Measurements from ENCODE around the gene AHRR.

DNA sequence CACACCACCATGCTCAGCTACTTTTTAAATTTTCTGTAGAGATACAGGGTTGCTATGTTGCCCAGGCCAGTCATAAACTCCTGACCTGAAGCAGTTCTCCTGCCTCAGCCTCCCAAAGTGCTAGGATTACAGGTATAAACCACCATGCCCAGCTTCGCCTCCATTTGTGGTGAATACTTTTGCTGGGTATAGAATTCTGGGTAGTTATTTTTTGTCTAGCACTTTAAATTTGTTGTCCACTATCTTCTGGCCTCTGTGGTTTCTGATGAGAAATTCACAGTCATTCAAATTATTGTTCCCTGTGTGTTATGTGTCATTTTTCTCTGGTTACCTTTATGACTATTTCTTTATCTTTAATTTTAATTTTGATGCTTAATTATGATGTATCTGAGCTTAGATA lies 63.8 kb downstream of the AHRR start:
- TF ChIP-seq, protein P1, sequence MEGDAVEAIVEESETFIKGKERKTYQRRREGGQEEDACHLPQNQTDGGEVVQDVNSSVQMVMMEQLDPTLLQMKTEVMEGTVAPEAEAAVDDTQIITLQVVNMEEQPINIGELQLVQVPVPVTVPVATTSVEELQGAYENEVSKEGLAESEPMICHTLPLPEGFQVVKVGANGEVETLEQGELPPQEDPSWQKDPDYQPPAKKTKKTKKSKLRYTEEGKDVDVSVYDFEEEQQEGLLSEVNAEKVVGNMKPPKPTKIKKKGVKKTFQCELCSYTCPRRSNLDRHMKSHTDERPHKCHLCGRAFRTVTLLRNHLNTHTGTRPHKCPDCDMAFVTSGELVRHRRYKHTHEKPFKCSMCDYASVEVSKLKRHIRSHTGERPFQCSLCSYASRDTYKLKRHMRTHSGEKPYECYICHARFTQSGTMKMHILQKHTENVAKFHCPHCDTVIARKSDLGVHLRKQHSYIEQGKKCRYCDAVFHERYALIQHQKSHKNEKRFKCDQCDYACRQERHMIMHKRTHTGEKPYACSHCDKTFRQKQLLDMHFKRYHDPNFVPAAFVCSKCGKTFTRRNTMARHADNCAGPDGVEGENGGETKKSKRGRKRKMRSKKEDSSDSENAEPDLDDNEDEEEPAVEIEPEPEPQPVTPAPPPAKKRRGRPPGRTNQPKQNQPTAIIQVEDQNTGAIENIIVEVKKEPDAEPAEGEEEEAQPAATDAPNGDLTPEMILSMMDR (IDR thresholded peaks at IDR 0.05), result no peak
- TF ChIP-seq EP300 (IDR thresholded peaks at IDR 0.05), result no peak
- TF ChIP-seq POLR2AphosphoS5 (IDR thresholded peaks at IDR 0.05), result no peak

All from stomach (tissue), 4 donors.